ENCODE measurements around the gene SPIRE2.
"Not testable (repeated sequence)": the region's sequence is repeated elsewhere in the genome, so short reads cannot be mapped to it uniquely, and the experiment has no call there.

SPIRE2 gene

GRCh38 chr16:89786474-89787364, 41.6 kb upstream of the SPIRE2 start:
- H3K4me3 ChIP-seq (ENCODE audit: low read depth, low read length): no peak overlapping the region
- no peak for TF ChIP-seq CTCF (IDR thresholded peaks at IDR 0.05; ENCODE audit: low read depth, low read length)

- no peak for TF ChIP-seq CTCF (IDR thresholded peaks at IDR 0.05; ENCODE audit: low read depth, low read length)
Observed at GRCh38 chr16:89787365-89787805, 40.9 kb upstream of the SPIRE2 start.

GRCh38 chr16:89791278-89791995, 36.8 kb upstream of the SPIRE2 start:
- no peak overlapping the region for H3K4me3 ChIP-seq (ENCODE audit: low read depth, low read length)
- no peak for TF ChIP-seq CTCF (IDR thresholded peaks at IDR 0.05; ENCODE audit: low read depth, low read length)

More at GRCh38 chr16:89787365-89787805, 40.9 kb upstream of the SPIRE2 start:
- no peak overlapping the region for H3K4me3 ChIP-seq (ENCODE audit: low read depth, low read length)

- H3K4me3 ChIP-seq (ENCODE audit: low read depth, low read length): not testable (repeated sequence)
- peak; percentile 56 for TF ChIP-seq CTCF (IDR thresholded peaks at IDR 0.05; ENCODE audit: low read depth, low read length)
Observed at GRCh38 chr16:89793092-89793491, 35.2 kb upstream of the SPIRE2 start.

GRCh38 chr16:89793955-89794354, 34.3 kb upstream of the SPIRE2 start:
- no peak for TF ChIP-seq CTCF (IDR thresholded peaks at IDR 0.05; ENCODE audit: low read depth, low read length)
- H3K4me3 ChIP-seq (ENCODE audit: low read depth, low read length): no peak overlapping the region

GRCh38 chr16:89795676-89796075, 32.6 kb upstream of the SPIRE2 start:
- no peak overlapping the region for H3K4me3 ChIP-seq (ENCODE audit: low read depth, low read length)
- no peak for TF ChIP-seq CTCF (IDR thresholded peaks at IDR 0.05; ENCODE audit: low read depth, low read length)

GRCh38 chr16:89796104-89796503, 32.2 kb upstream of the SPIRE2 start:
- no peak for TF ChIP-seq CTCF (IDR thresholded peaks at IDR 0.05; ENCODE audit: low read depth, low read length)
- no peak overlapping the region for H3K4me3 ChIP-seq (ENCODE audit: low read depth, low read length)
